Measurements from ENCODE around the gene DVL3.

DNA sequence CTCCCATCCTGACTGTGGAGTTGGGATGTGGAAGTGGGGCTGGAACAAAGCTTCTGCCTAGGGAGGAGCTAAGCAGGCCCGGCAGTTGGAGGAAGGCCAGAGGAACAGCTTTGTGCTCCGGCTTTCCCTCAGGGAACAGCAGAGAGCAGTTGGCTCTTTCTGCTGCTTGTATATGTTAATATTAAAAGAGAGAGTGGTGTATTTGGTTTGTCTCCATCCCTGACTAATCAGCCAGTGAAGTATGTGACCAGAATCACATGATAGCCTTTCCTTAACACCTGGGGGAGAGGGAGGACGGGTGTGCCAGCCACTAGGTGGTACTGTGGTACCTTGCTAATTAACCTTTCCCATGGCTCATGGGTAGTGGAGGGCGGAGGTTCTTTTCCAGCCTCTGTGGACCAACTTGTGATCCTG, 10.1 kb upstream of the DVL3 start:
- TF ChIP-seq, protein P1, sequence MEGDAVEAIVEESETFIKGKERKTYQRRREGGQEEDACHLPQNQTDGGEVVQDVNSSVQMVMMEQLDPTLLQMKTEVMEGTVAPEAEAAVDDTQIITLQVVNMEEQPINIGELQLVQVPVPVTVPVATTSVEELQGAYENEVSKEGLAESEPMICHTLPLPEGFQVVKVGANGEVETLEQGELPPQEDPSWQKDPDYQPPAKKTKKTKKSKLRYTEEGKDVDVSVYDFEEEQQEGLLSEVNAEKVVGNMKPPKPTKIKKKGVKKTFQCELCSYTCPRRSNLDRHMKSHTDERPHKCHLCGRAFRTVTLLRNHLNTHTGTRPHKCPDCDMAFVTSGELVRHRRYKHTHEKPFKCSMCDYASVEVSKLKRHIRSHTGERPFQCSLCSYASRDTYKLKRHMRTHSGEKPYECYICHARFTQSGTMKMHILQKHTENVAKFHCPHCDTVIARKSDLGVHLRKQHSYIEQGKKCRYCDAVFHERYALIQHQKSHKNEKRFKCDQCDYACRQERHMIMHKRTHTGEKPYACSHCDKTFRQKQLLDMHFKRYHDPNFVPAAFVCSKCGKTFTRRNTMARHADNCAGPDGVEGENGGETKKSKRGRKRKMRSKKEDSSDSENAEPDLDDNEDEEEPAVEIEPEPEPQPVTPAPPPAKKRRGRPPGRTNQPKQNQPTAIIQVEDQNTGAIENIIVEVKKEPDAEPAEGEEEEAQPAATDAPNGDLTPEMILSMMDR (IDR thresholded peaks at IDR 0.05; ENCODE audit: insufficient read depth, low read length, poor library complexity, severe bottlenecking) = peak; percentile 51
- TF ChIP-seq EZH2phosphoT487 (conservative IDR thresholded peaks at IDR 0.05; ENCODE audit: low read length) = no peak

Measured in SU-DHL-6 (cell line).